HG02870 (cell line): ENCODE measurements around the gene HYAL1.
A peak's percentile ranks its signal among the peaks of the same experiment; 100 is the strongest.

ENCODE experiments used
- ATAC-seq: cut with Tn5 transposase; IDR thresholded peaks from one replicate; pipeline ENCODE4 v1.9.1; 2021; ENCODE audit warnings: mild to moderate bottlenecking, moderate library complexity; ENCODE audit not compliant: unreplicated experiment

HYAL1 gene, protein sequence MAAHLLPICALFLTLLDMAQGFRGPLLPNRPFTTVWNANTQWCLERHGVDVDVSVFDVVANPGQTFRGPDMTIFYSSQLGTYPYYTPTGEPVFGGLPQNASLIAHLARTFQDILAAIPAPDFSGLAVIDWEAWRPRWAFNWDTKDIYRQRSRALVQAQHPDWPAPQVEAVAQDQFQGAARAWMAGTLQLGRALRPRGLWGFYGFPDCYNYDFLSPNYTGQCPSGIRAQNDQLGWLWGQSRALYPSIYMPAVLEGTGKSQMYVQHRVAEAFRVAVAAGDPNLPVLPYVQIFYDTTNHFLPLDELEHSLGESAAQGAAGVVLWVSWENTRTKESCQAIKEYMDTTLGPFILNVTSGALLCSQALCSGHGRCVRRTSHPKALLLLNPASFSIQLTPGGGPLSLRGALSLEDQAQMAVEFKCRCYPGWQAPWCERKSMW

DNA sequence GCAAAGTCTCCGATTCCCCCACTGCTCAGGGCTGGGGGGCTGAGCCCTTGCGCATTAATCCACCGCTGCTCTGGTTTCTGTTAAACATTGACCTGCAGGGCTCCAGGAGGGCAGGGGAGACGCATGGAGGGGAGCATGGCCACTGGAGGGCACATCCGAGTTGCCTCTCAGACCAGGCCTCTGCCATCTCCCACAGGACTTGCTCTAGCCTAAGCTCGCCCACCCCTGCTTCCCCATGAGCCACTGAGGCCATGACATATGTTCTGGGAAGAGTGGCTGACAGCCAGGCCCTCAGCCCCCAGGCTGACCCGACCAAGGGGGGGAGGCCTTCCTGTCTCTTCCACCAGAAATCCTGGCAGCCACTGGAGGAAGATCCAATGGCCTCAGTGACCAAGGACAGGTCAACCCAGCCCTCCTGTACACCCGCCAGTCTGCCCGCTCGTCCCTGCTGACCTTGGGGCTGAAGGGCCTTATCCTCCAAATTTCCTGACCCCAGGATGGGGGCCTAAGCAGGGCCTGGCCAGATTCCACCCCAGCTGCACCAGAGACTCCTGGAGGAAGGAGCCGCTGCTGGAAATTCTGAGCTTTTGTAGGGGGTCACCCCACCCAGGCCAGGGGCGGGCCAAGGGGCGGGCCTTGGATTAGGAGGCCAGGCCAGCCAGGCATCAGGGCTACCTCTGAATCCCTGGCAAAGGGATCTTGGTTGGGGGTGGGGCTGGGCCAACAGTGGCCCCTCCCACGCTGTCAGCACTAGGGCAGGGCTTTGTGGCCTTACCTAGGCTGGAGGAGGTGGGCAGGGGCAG lies at the start of gene HYAL1:
Gene HYAL1, minus strand, starts transcription at position 562 of the 803 bp plus-strand sequence. CDS start 618 bp downstream, outside the sequence.
- ATAC-seq = no peak

DNA sequence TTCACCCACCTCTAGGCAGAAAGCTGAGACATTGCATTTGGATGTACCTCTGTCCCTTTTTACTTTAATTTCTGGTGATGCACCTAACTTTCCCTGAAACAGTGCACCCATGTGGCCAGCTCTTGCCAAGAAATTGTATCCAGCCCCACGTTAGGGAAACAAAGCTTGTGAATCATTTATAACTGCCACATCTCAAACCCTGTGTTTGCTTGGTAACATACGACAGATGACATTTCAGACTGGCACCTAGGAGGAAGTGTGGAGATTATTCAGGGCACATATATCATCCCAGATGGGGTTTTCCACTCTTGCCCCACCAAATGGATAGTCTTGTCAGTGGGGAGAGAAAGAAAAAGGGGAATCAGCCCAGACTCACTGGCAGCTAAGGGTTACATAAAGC lies 49.4 kb upstream of the HYAL1 start:
- ATAC-seq = no peak

DNA sequence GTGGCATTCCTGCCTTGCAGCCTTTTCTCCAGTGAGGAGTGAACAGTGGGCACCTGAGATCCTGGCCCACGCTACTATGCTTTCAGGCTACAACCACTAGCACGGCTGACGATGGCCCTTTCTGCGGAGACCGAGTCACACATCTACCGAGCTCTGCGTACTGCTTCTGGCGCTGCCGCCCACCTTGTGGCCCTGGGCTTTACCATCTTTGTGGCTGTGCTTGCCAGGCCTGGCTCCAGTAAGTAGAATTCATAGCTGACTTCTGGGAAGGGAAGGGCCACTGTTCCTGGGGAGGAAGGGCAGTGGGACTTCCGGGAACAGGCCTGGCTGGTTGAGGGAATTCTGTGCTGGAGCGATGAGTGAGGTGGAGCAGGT lies 47.9 kb upstream of the HYAL1 start:
- ATAC-seq = no peak

DNA sequence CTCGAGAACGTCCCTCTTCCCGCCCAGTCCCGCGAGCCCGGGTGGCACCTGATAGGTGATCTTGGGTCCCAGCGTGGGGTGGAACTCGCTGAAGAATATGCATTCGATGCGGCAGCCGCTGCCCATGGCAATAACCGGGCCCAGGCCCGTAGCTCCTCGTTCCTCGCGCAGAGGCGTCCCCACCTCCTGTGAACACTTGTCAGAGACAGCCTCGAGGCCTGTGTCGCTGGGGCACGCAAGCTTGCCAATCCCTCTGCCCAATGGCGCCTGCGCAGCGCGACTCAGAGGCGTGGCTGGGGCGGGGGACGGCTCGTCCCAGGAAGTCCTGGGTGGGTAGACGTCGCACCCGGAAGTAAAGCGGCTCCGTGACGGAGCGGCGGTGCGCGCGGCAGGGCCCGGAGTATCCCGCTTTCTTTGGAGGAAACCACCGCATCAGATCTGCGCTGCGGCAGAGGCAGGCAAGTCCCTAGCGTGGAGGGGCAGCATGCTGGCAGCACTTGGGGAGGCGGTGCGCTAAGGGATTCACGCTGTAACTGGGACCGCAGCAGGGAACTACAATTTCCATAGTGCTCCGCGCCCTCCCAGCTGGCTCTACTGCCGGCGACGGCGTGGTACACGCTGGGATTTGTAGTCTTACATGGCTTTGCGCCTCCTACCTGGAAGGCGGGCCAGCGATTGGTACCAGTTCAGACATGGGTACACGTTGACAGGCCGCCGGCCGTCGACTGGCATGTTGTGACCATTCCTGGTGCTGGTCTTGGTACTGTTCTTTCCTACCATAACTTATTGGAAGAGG lies 47.4 kb upstream of the HYAL1 start, which contains the start of the genes CYB561D2 and NPRL2:
Gene CYB561D2, plus strand, starts transcription at position 336 of the 796 bp plus-strand sequence. CDS start 572 bp downstream, outside the sequence.
Gene NPRL2, minus strand, starts transcription at position 249 of the 796 bp plus-strand sequence. Its CDS starts 123 bp downstream, at position 126.
- ATAC-seq = peak; percentile 81

DNA sequence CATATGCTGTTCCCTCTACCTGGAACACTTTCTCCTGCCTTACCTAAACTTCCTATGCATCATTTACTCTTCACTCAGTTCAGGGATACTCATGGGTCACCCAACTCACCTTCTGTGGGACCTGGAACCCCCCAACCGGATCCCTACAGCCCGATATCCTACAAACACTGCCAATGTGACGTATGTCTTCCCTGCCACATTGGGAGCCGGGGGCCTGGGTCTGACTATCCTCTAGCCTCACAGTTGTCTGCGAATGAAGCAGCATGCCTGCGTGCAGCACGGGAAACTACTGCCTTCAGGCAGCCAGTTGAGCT lies 46.8 kb upstream of the HYAL1 start:
- ATAC-seq = no peak

DNA sequence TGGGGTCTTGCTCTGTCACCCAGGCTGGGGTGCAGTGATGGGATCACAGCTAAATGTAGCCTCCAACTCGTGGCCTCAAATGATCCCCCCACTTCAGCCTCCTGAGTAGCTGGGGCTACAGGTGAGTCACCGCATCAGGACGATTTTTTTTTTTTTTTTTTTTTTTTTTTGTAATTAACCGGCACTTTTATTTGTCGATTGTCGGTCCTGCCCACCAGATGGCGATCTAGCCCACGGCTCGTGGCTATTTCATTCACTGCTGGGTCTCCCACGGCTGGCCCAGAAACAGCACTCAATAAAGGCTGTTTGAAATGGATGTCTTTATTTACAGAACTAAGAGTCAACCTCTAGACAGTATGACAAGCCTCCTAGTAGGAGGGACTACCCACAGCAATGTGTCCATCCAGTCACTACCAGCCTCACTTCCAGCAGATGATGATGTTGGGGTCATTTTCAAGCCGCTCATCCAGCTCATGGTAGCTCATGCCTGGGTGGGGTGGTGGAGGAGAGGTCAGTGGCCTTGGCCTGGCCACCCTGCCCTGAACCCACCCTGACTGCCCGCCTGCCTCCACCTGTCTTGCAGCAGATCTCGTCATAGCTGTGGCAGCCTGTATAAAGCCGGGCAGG lies 43.9 kb upstream of the HYAL1 start:
- ATAC-seq = no peak

DNA sequence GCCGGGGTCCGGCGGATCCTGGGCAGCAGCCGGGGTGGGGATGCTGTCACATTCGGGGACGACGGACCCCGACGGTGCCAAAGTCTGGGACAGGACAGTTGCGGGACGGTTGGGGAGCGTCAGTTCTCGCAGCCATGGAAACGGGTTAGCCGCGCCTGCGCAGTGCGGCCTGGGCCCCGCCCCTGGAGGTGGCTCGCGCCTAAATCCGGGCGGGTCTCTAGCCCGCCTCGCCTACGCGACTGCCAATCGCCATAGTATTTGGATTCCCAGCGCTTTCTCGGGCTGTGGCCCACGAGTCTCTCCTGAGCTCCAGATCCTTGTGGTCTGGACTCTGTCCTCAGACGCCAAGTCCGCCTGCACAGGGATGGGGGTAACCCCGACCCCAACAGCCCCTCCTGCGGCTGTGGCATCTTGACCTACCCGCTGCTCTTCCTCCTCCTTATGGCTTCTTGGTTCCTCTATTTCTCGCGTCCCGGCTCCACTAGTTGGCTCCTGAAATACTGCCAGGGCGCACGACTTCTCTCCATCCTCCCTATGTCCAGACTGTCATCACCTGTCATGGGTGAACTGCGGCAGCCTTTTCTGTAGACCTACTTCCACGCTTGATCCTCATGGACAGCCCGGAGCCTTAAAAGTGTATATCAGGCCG lies 42.3 kb upstream of the HYAL1 start, which contains the start of gene ZMYND10:
Gene ZMYND10, minus strand, starts transcription at position 147 of the 649 bp plus-strand sequence. CDS start 153 bp downstream, outside the sequence.
- ATAC-seq = no peak

DNA sequence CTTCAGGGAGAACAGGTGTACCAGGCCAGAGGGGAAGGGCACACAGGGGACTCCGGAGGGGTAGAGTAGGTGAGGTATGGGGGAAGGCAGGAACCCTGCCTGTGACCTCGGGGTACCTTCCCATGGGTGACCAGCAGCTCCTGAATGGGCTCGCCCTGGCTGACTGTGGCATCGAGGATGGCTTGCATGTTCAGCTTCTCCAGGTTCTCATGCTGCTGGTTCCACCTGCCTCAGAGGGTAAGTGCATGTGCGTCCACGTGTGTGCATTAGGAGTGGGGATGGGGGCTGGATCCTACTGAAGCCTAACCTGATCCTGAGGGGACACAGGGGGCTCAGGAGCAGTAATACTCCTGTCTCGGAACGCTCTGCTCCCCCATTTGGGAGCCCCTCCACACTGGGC lies 41.6 kb upstream of the HYAL1 start:
- no peak for ATAC-seq

DNA sequence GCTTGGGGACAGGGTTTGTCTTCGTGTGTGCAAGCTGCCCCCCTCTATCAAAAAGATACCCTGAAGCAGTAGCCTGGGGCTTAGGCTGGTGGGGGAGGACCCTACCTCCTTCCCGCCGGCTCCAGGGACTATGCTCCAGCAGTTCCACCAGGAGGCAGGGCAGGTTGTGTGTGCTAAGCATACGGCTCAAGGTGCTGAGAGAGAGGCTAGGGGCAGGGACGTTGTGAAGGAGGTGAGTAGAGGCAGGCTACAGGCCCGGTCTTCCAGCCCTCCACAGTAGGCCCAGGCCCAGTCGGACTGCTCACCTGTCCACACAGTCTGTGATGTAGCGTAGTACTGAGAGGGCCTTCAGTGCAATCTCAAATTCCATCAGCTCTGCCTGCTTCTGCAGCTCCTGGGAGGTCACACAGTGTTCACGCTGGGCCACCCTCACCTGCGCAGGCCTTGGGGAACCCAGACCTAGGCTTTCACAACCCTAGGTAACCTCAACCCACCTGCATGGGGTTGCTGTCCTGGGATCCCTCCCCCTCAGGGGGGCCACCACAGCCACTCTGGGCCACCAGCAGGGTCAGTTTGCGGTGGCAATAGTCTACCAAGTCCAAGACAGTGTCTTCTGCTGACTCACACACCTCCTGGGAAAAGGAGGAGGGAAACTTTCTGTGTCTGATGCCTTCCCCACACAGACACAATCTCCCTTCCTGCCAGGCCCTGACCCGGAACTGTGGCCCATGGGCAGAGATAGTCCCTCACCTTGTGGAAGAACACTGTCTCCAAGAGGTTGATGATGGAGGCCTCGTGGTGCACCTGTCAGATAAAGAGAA lies 39.6 kb upstream of the HYAL1 start:
- ATAC-seq = no peak

DNA sequence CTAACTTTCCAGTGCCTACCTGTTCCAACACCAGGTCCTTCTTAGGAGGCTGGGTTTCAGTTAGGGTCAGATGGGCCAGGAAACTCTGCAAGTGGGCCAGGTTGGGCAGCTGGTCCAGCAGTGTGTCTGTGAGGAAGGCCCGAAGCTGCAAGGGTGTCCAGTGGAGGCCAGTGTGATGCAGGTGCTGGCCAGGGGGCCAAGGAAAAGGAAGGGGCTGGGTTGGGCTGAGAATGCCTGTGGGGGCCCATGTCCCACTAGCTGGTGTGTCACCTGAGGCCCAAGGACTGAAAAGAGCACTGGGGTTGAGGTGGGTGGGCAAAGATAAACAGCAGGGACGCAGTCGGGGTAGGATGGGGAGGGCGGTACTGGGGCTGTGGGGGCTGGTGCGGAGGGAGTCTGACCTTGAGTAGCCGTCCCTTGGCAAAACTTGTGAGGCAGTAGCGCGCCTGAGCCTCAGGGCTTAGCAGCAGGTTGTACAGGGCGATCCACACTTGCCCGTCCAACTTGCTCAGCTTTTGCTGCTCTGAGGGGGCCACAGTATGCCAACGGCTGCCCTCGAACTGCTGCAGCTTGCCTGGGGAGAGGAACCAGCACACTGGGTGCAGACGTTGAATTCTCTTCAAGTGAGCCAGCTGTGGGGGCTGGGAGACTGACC lies 38.7 kb upstream of the HYAL1 start:
- no peak for ATAC-seq

DNA sequence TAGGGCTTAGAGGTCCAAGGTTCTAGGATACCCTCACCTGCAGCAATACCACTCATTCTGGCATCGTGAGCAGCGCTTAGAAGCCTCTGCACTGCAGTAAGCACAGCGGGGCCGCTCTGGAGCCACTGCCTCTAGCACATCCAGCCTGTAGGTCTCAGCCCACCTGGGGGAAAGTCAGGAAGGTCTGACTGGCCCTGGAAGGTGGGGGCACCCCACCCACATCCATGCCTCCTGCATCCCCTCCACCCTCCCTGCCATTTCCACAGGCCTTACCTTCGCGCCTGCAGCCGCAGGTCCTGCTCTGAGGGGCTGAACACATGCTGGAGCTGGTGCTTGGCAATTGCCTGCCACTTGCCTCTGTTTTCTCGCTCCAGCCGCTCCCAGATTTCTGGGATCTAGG lies 38.2 kb upstream of the HYAL1 start:
- no peak for ATAC-seq

DNA sequence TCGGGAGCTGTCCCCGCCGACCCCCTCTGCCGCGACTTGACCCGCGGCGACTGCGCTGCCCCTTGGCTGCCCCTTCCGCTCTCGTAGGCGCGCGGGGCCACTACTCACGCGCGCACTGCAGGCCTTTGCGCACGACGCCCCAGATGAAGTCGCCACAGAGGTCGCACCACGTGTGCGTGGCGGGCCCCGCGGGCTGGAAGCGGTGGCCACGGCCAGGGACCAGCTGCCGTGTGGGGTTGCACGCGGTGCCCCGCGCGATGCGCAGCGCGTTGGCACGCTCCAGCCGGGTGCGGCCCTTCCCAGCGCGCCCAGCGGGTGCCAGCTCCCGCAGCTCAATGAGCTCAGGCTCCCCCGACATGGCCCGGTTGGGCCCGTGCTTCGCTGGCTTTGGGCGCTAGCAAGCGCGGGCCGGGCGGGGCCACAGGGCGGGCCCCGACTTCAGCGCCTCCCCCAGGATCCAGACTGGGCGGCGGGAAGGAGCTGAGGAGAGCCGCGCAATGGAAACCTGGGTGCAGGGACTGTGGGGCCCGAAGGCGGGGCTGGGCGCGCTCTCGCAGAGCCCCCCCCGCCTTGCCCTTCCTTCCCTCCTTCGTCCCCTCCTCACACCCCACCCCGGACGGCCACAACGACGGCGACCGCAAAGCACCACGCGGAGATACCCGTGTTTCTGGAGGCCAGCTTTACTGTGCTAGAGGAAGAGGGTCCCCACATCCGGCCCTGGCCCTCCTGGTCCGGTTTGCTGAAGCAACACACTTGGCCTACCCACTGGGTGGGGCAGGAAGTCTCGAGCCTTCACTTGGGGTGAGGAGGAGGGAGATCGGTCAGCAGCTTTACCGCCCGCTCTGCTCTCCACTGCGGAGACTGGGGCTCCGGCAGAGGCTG lies 37.3 kb upstream of the HYAL1 start, which contains the start of gene RASSF1:
Gene RASSF1, minus strand, starts transcription at position 389 of the 882 bp plus-strand sequence. Its CDS starts 31 bp downstream, at position 358.
- no peak for ATAC-seq

DNA sequence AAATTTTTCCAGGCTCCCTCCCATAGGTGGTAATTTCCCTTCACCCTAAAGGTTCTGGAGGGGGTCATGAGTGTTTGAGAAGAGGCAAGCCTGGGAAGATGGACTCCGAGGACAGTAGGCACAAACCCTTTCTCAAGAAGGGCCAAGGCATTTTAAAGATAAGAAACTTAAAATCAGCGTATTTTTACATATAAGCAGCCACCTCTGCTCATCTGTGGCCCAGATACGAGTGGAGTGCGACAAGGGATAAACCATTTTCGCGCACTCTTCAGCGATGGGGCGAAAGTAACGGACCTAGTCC lies 36.7 kb upstream of the HYAL1 start:
- ATAC-seq = no peak

DNA sequence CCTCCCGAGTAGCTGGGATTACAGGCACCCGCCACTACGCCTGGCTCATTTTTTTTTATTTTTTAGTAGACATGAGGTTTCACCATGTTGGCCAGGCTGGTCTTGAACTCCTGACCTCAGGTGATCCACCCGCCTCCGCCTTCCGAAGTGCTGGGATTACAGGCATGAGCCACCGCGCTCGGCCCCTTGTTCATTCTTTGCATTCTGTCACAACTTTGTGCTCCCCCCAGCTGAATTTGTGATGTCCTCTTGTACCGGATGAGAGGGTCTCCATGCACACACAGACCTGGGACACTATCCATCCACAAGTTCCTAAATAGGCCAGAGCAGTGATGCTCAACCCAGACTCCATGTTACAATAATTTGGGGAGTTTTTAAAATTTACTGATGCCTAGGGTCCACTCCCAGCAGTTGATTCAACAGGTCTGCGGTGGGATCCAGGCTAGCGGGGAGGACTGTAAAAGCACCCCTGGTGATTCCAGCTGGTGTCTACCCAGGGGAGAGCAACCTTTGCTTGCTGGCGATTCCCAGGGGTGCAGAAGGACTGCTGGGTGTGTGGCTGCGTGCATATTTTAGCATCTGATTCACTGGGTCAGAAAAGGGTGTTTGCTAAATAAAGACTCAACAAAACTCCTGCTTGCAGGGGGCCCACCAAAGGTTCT lies 36.2 kb upstream of the HYAL1 start:
- ATAC-seq = no peak

DNA sequence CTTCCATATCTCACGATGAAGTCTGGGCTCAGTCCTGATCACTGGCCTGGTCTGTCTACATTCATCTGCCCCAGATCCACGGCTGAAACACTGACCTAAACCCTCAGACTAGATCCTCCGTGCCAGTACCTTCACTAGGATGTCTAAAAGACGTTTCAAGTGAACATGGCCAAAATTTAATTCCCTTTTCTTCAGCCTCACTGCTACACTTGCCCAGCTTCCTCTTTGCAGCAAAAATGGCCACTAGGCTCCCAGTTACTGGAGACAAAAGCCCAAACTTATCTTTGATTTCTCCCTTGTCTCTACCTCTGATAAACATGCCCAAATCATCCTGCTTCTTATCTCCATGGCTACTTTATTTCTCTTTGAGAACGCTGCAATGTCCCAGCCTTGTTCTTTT lies 35.6 kb upstream of the HYAL1 start:
- ATAC-seq = no peak

DNA sequence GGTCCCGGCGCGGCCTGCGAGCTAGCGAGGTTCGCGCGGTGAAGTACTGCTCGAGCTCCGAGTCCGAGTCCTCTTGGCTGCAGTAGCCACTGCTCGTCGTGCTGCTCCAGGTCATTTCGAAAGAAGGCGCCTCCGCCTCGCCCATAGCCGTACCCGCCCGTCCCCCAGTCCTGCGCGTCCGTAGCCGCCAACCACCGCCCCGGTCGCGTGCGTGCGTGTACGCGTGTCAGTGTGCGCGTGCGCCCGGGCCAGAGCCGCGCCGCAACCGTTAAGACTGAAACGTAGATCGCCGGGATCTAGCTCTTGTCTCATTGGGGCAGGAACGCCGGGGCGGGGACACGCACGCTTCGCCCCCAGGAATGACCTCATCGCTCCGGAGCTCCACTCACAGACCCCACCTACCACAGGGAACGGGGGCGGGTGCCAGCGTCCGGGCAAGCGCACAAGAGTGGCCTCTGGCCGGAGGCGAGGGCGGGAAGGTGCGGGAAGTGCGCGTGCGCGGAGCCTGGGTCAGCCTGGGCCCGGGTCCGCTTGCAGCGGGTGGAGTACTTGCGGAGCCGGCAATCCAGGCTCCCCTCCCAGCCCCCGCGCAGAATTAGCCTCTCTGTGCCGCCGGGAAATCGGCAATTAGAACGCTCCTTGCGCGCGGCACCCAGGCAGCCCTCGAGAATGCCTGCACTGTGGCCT lies 33.9 kb upstream of the HYAL1 start:
- ATAC-seq = peak; percentile 72
